GM04503 (cell line): ENCODE data around the gene DMRTC1.
"Not testable (repeated sequence)": the region's sequence is repeated elsewhere in the genome, so short reads cannot be mapped to it uniquely, and the experiment has no call there.

ENCODE experiments used
- DNase-seq: peaks from one replicate; pipeline ENCODE4 v3.0.0-alpha.2; 2012; ENCODE audit warnings: low read depth

DMRTC1 gene

GRCh38 chrX:72943819-72944169 is at the start of gene DMRTC1:
TSS of gene DMRTC1 (minus strand) at chrX:72943837. CDS start at chrX:72875694, 68,143 bp downstream.
- not testable (repeated sequence) for DNase-seq

GRCh38 chrX:72980894-72981469 is 37.3 kb upstream of the DMRTC1 start:
- DNase-seq = not testable (repeated sequence)

GRCh38 chrX:72974885-72975284 is 31.2 kb upstream of the DMRTC1 start:
- not testable (repeated sequence) for DNase-seq

- DNase-seq = not testable (repeated sequence)
Observed at GRCh38 chrX:72971859-72972258, 28.2 kb upstream of the DMRTC1 start.

- DNase-seq = not testable (repeated sequence)
Observed at GRCh38 chrX:72959971-72960370, 16.3 kb upstream of the DMRTC1 start.

- not testable (repeated sequence) for DNase-seq
Observed at GRCh38 chrX:72943035-72943818, 410 bp downstream of the DMRTC1 start.

- DNase-seq = not testable (repeated sequence)
Observed at GRCh38 chrX:72942272-72942671, 1.4 kb downstream of the DMRTC1 start.

GRCh38 chrX:72937906-72938305 is 5.7 kb downstream of the DMRTC1 start, which contains the start of gene FAM236A:
TSS of gene FAM236A (plus strand) at chrX:72938206. CDS start at chrX:72938263, 57 bp downstream.
- DNase-seq = not testable (repeated sequence)

- DNase-seq = not testable (repeated sequence)
Observed at GRCh38 chrX:72936882-72937455, 6.7 kb downstream of the DMRTC1 start.

GRCh38 chrX:72936455-72936854 is 7.2 kb downstream of the DMRTC1 start:
- not testable (repeated sequence) for DNase-seq

- DNase-seq = not testable (repeated sequence)
Observed at GRCh38 chrX:72932283-72932682, 11.4 kb downstream of the DMRTC1 start.

- not testable (repeated sequence) for DNase-seq
Observed at GRCh38 chrX:72916096-72916495, 27.5 kb downstream of the DMRTC1 start.

GRCh38 chrX:72912315-72912714 is 31.3 kb downstream of the DMRTC1 start, which contains the start of gene FAM236C:
TSS of gene FAM236C (plus strand) at chrX:72912615. CDS start at chrX:72912715, 100 bp downstream.
- DNase-seq = not testable (repeated sequence)

GRCh38 chrX:72889740-72890139 is 53.9 kb downstream of the DMRTC1 start:
- not testable (repeated sequence) for DNase-seq

GRCh38 chrX:72882898-72883297 is 60.7 kb downstream of the DMRTC1 start:
- not testable (repeated sequence) for DNase-seq

- DNase-seq = not testable (repeated sequence)
Observed at GRCh38 chrX:72837532-72837931, 106.1 kb downstream of the DMRTC1 start.

GRCh38 chrX:72830701-72831100 is 112.9 kb downstream of the DMRTC1 start:
- not testable (repeated sequence) for DNase-seq
